GM12878 (cell line): Measurements from ENCODE around the gene SERP1. TPM values are rescaled to one million over a fixed set of nuclear protein-coding genes. Genes with fewer than 3 reads are reported as not detected.
A peak's percentile ranks its signal among the peaks of the same experiment; 100 is the strongest.

Source experiments
- ASH2L ChIP-seq: fragments of 300-600, 200-600 bp; sonication (generic); IDR thresholded peaks from 2 replicates; pipeline ENCODE4 v1.6.1; 2017; ENCODE audit warnings: low read depth, mild to moderate bottlenecking, borderline replicate concordance
- ATF7 ChIP-seq: fragments of 450-650 bp; IDR thresholded peaks from 2 replicates; pipeline ENCODE4 v1.6.1; 2016; ENCODE audit warnings: low read depth, mild to moderate bottlenecking
- BCL11A ChIP-seq: IDR thresholded peaks from 2 replicates; pipeline ENCODE4 v1.6.1; 2011; ENCODE audit warnings: low read depth, low read length
- EZH2 ChIP-seq: IDR thresholded peaks from 2 replicates; pipeline ENCODE4 v1.6.1; 2012; ENCODE audit warnings: low read depth, mild to moderate bottlenecking, control low read depth, inconsistent platforms, low read length, borderline replicate concordance; ENCODE audit not compliant: control insufficient read depth
- IKZF1 ChIP-seq: fragments of 450-650 bp; conservative IDR thresholded peaks from 2 replicates; pipeline ENCODE4 v1.6.1; 2017; ENCODE audit warnings: antibody characterized with exemption, mild to moderate bottlenecking
- MYC ChIP-seq: IDR thresholded peaks from 2 replicates; pipeline ENCODE4 v1.6.1; 2011; ENCODE audit warnings: mild to moderate bottlenecking, low read length, moderate library complexity, inconsistent platforms; ENCODE audit not compliant: insufficient read depth, insufficient replicate concordance, insufficient read length, severe bottlenecking
- POU2F2 ChIP-seq: IDR thresholded peaks from 3 replicates; pipeline ENCODE4 v1.6.1; 2011; ENCODE audit warnings: low read depth, mild to moderate bottlenecking, low read length, borderline replicate concordance
- RBBP5 ChIP-seq: fragments of 200-600 bp; sonication (generic); conservative IDR thresholded peaks from 2 replicates; pipeline ENCODE4 v1.6.1; 2016
- TAF1 ChIP-seq: IDR thresholded peaks from 2 replicates; pipeline ENCODE4 v1.6.1; 2011; ENCODE audit warnings: mild to moderate bottlenecking, low read depth, low read length, borderline replicate concordance
- TBL1XR1 ChIP-seq: IDR thresholded peaks from 2 replicates; pipeline ENCODE4 v1.6.1; 2012; ENCODE audit warnings: low read depth, low read length, improper control_type of control experiment
- ZNF622 ChIP-seq: fragments of 450-650 bp; IDR thresholded peaks from 2 replicates; pipeline ENCODE4 v1.6.1; 2017; ENCODE audit warnings: mild to moderate bottlenecking, inconsistent platforms
- polyA plus RNA-seq, 11 experiments: library from polyadenylated mRNA; depleted of rRNA in 4 of 11; unstranded in 6 of 11; stranded (reverse) in 5 of 11; fragments of >200 nt; fragmentation: Nextera tagmentation in 4 of 11; fragmentation: Illumina TruSeq in 1 of 11; extraction: Ambion mirVana in 4 of 11; extraction: Trizol in 1 of 11; gene quantifications; 1 replicate in 1 of 11; 2 replicates in 10 of 11; pipeline versions ENCODE4 v1.2.1 to v1.2.3, GENCODE V29; 2011 to 2016; ENCODE audit warnings: inconsistent platforms in 2 of 11, missing spikeins in 2 of 11, low read depth in 1 of 11
- total RNA-seq, 4 experiments: library from RNA; depleted of rRNA in 3 of 4; stranded (reverse); fragments of >200 nt in 3 of 4; fragmentation: Illumina TruSeq in 1 of 4; extraction: Trizol in 1 of 4; gene quantifications; 2 replicates each; pipeline versions ENCODE4 v1.2.1 to v1.2.3, GENCODE V29; 2013 to 2021
- TF ChIP-seq, protein P1 (sequence below): IDR thresholded peaks from 2 replicates; pipeline ENCODE4 v1.6.1; 2012; ENCODE audit warnings: improper control_type of control experiment, low read depth, low read length; ENCODE audit not compliant: insufficient replicate concordance
- TF ChIP-seq, protein P2 (sequence below): fragments of 450-650 bp; IDR thresholded peaks from 2 replicates; pipeline ENCODE4 v1.6.1; 2016; ENCODE audit warnings: mild to moderate bottlenecking

SERP1 gene
- total and polyA plus RNA-seq, 10 of the 15 experiments (the other 5 are each of a cell fraction or from before 2014, with no cell fraction given): 31.1 to 242 (median 87.0) TPM

DNA sequence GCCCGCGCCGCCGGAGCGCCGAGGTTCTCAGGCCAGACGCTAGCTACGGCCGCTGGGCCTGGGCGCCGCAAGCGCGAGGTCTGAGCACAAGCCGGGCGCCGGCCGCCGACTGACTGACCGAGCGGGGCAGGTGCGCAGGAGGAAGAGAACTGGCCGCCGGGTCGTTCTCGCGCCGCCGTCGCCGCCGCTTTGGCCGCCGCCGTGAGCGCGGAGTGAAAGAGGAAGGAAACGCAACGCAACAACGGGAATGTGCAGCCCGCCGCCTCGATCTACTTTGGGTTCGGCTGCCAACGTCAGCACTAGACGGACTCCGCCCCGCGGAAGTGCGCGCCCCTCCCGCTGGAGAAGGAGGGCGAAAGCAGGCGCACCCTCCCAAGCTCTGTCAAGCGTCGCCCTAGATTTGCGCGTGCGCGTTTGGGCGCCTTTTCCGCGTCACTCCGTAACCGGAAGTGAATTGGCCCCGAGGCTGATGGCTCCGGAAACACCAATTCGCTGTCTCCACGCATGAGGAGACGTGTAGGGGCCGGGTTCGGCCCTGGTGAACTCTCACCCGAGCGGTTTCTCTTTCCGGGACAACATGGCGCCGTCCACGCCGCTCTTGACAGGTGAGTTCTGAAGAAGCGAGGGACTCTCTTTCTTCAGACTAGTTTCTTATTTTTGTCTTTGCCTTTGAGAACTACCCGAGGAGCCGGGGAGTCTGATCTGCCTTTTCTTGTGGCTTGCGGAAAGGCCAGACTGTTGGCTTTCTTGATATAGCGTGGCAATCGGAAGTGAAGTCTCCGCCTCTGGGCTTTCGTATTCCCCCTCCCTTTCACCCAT is at the start of gene SERP1, which contains the start of gene EIF2A (continued):
- TF ChIP-seq, protein P1, sequence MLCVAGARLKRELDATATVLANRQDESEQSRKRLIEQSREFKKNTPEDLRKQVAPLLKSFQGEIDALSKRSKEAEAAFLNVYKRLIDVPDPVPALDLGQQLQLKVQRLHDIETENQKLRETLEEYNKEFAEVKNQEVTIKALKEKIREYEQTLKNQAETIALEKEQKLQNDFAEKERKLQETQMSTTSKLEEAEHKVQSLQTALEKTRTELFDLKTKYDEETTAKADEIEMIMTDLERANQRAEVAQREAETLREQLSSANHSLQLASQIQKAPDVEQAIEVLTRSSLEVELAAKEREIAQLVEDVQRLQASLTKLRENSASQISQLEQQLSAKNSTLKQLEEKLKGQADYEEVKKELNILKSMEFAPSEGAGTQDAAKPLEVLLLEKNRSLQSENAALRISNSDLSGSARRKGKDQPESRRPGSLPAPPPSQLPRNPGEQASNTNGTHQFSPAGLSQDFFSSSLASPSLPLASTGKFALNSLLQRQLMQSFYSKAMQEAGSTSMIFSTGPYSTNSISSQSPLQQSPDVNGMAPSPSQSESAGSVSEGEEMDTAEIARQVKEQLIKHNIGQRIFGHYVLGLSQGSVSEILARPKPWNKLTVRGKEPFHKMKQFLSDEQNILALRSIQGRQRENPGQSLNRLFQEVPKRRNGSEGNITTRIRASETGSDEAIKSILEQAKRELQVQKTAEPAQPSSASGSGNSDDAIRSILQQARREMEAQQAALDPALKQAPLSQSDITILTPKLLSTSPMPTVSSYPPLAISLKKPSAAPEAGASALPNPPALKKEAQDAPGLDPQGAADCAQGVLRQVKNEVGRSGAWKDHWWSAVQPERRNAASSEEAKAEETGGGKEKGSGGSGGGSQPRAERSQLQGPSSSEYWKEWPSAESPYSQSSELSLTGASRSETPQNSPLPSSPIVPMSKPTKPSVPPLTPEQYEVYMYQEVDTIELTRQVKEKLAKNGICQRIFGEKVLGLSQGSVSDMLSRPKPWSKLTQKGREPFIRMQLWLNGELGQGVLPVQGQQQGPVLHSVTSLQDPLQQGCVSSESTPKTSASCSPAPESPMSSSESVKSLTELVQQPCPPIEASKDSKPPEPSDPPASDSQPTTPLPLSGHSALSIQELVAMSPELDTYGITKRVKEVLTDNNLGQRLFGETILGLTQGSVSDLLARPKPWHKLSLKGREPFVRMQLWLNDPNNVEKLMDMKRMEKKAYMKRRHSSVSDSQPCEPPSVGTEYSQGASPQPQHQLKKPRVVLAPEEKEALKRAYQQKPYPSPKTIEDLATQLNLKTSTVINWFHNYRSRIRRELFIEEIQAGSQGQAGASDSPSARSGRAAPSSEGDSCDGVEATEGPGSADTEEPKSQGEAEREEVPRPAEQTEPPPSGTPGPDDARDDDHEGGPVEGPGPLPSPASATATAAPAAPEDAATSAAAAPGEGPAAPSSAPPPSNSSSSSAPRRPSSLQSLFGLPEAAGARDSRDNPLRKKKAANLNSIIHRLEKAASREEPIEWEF: no peak
- TF ChIP-seq BCL11A (no peak), IKZF1 (peak; percentile 92), RBBP5 (0 out of 2 replicates have a peak, but pooled peaks have one; percentile 48), TAF1 (peak; percentile 90), ZNF622 (no peak), MYC (peak; percentile 17), ASH2L (peak; percentile 69; the same call in 1 of the 2 replicates), TBL1XR1 (peak; percentile 42; the same call in 1 of the 2 replicates), ATF7 (no peak; the same call in none of the 2 replicates), POU2F2 (peak; percentile 57; the same call in 1 of the 3 replicates), EZH2 (no peak)
- TF ChIP-seq, protein P2, sequence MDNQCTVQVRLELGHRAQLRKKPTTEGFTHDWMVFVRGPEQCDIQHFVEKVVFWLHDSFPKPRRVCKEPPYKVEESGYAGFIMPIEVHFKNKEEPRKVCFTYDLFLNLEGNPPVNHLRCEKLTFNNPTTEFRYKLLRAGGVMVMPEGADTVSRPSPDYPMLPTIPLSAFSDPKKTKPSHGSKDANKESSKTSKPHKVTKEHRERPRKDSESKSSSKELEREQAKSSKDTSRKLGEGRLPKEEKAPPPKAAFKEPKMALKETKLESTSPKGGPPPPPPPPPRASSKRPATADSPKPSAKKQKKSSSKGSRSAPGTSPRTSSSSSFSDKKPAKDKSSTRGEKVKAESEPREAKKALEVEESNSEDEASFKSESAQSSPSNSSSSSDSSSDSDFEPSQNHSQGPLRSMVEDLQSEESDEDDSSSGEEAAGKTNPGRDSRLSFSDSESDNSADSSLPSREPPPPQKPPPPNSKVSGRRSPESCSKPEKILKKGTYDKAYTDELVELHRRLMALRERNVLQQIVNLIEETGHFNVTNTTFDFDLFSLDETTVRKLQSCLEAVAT: peak; percentile 80; the same call in 1 of the 2 replicates
